Activated T-cell treated with anti-CD3 and anti-CD28 coated beads for 1 hour (primary cell): ENCODE measurements around the gene ADAMTS7.
"Not testable (repeated sequence)": the region's sequence is repeated elsewhere in the genome, so short reads cannot be mapped to it uniquely, and the experiment has no call there.

Experiments
- DNase-seq: peaks from one replicate; pipeline ENCODE4 v3.0.0-alpha.2; 2020; ENCODE audit warnings: low read depth

ADAMTS7 gene

DNA sequence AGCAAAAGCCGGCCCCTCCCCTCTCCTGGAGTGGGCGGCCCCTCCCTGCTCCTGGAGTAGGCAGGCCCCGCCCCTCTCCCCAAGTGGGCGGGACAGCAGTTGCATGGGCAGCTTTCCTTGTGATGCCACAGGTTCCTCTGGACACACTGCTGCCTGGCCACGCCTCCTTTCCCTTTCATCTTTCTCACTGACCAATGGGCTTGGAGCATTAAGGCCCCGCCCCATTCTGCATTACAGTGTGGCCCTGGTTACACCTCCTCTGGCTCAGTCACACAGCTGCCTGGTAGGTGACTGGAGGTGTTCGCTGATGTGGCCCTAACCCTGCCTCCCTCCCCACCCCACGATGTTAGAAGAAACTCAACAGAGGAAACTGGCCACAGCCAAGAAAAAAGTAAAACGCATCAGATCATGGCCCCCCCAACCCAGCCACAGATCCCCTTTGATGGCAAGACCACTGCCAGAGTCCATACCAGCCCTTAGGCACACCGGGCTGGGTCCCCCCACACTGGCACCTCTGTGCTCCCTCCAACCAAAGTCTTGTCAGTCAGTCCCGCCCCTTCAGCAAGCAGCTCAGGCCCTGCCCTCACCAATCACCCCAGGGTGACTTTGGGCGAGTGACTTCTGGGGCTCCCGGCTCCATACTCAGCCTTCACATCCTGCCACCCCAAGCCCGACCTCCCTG, 84.3 kb downstream of the ADAMTS7 start:
- DNase-seq = no peak

GRCh38 chr15:78719819-78720450, 91.3 kb downstream of the ADAMTS7 start:
- DNase-seq = not testable (repeated sequence)

DNA sequence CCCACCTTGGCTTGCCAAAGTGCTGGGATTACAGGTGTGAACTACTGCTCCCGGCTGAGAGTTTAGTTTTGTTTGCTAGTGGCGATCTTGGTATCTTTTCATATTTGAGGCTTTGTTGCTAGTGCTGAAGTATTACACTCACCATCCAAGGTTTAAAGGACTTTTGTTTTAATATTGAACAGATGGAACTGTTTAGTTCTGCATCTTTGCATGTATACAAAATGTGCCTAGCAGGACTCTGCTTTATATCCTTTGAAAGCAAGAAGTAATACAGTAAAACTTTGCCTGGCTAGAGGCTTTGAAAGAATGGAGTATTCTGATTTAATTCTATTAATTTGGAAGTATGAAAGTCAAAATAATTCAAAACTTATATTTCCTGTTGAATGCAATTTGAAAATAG, 92.4 kb downstream of the ADAMTS7 start:
- no peak for DNase-seq

DNA sequence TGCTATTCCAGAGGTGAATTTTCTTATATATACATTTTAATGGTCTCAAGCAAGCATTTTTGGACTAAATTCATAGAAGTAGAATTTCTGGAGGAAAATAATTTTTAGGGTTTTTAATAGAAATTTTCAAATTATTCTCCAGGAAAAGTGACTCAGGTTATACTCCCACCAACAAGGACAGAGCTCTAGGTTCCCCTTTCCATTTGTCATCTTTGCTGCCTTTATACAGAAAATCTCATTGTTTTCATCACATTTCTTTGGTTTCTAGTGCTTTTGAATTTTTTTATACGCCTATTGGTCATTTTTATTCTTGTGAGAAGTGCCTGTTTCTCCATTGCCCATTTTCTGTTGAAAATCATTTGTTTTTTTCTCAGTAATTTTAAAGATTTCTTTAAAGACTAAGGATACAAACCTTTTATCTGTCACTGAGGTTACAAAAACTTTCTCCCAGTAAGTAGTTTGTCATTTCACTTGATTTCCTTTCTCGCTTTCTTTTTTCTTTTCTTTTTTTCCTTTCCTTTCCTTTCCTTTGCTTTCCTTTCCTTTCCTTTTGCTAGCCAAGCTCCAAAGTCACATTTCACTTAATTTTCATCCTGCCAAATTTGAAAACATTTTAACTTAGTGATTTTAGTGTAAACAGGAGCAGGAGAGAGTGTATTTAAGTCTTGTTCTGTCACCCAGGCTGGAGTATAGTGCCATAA, 93.2 kb downstream of the ADAMTS7 start:
- no peak for DNase-seq

GRCh38 chr15:78716651-78717050, 94.6 kb downstream of the ADAMTS7 start:
- DNase-seq = no peak

DNA sequence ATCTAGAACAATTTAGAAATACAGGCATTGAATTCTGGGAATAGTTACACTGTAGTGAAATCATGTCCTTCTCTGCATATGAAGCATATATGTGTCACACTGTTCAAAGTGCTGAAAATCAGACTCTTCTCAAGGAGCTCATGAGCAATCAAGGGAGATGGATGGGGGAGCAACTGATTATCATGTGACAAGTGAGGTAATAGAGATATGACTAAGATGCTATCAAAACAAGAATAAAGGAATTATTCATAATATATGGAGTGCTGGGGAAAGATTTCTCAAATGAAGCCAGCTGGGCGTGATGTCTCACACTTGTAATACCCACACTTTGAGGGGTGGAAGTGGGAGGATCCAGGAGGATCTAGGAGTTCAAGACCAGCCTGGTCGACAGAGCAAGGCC, 95.3 kb downstream of the ADAMTS7 start:
- no peak for DNase-seq

DNA sequence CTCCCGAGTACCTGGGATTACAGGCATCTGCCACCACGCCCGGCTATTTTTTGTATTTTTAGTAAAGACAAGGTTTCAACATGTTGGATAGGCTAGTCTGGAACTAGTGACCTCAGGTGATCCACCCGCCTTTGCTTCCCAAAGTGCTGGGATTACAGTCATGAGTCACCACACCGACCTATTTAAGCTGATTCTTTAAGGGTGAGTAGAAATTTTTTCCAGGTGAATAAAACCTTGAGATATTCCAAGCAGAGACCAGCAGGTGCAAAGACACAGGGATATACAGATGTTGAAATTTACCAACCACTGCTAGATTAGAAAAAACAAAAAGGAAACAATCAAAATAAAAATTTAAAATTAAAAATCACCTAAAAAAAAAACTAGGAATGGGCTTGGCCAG, 95.8 kb downstream of the ADAMTS7 start:
- no peak for DNase-seq

- DNase-seq = no peak
Measured at GRCh38 chr15:78714890-78715289, 96.4 kb downstream of the ADAMTS7 start.

DNA sequence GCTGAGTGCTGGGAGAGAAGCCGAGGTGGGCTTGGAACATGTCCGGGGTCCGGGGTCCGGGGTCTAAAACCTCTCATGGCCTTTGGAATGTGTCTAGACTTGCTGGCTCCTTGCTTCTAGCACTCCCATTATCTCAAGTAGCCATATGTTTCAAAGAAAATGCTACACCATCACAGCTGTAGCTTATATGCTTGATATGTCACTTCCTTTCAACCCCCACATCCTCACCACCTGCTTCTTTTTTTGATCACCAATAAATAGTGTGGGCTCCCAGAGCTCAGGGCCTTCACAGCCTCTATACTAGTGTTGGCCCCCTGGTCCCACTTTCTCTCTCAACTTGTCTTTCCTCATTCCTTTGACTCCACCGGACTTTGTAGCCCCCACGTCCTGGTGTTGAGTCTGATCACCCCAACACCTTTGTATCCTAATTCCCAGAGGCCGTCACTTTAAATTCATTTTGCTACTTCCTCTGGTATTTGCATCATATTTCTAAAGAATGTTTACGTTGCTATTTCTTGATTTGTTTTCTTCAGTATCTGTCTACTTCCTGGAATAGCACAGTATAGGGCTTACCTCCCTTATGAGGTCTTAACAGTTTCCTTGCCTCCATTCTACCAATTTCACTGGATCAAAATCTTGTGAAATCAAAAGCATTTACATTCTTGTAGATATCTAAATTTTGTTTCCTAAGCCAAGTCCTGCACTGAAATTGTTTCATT, 98.3 kb downstream of the ADAMTS7 start:
- DNase-seq = no peak

GRCh38 chr15:78711638-78712037, 99.6 kb downstream of the ADAMTS7 start:
- DNase-seq = no peak

GRCh38 chr15:78709263-78709882, 101.9 kb downstream of the ADAMTS7 start:
- DNase-seq = peak; percentile 54
